Effector memory CD4-positive, alpha-beta T cell (primary cell): ENCODE results near the gene SAMD5.
A peak's percentile ranks its signal among the peaks of the same experiment; 100 is the strongest.

Source experiments
- DNase-seq, 3 donors: peaks; one replicate each; pipeline ENCODE4 v3.0.0-alpha.2; 2020
- H3K27ac ChIP-seq: 2 replicates; pipeline ENCODE4 v1.7.0; 2013; ENCODE audit warnings: mild to moderate bottlenecking, low read length, moderate library complexity; ENCODE audit not compliant: insufficient read depth, poor library complexity, severe bottlenecking
- H3K27me3 ChIP-seq: replicated peaks from 2 replicates; pipeline ENCODE4 v1.7.0; 2013; ENCODE audit warnings: mild to moderate bottlenecking, low read length; ENCODE audit not compliant: insufficient read depth, control insufficient read depth, poor library complexity, severe bottlenecking
- H3K36me3 ChIP-seq: 2 replicates; pipeline ENCODE4 v1.7.0; 2013; ENCODE audit warnings: mild to moderate bottlenecking, low read length, moderate library complexity; ENCODE audit not compliant: control insufficient read depth, insufficient read depth
- H3K4me1 ChIP-seq: 2 replicates; pipeline ENCODE4 v1.7.0; 2013; ENCODE audit warnings: low read length, mild to moderate bottlenecking; ENCODE audit not compliant: control insufficient read depth, insufficient read depth, poor library complexity, severe bottlenecking
- H3K4me3 ChIP-seq: 2 replicates; pipeline ENCODE4 v1.7.0; 2013; ENCODE audit warnings: low read length, low read depth, mild to moderate bottlenecking; ENCODE audit not compliant: insufficient read depth, poor library complexity, severe bottlenecking
- H3K9me3 ChIP-seq: 2 replicates; pipeline ENCODE4 v1.7.0; 2013; ENCODE audit warnings: mild to moderate bottlenecking, low read length, moderate library complexity; ENCODE audit not compliant: control insufficient read depth
- total RNA-seq, 3 donors: gene quantifications; one replicate each; lab custom pipeline; 2026; lab: John Stamatoyannopoulos, UW

SAMD5 gene
- total RNA-seq: 0 reads per million in 3 donors

DNA sequence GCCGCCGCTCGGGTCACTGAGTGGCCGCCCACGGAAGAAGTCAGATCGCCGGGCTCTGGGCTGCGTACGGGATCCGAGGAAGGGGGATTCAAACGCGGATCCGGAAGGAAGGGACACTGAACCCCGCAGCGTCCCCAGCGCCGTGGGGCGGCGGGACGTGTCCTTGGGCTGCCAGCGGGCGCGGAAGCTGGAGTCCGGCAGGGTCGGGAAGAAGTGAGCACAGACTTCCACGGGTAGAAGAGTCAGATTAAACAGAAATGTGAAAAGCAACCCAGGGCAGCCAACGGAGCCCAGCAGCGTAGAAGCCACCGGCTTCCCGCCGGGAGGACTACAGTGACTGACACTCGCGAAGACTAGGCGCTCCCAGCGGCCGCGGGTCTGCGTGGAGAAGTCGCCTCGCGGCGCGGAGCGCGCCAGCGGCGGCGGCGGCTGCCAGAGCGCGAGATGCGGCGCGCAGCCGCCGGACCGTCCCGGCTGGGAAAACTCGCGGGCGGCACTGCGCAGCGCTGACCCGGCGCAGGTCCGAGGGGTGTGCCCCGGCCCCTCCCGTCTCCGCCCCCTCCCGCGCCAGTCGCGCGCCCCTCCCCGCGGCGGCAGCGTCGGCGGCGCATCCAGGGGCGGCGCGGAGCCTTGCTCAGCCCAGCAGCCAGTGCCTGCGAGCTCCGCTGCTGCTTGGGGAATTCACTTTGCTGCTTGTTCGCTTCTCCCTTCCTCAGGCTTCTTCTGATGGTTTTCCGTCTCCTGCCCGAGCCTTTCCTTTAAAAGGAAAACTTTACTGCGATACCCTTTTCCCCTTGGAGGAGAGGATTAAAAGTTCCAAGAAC lies at the start of gene SAMD5:
SAMD5 (plus strand) TSS at position 649 of the 824 bp plus-strand sequence. CDS start 239 bp downstream, outside the sequence.
- Histone ChIP-seq H3K27me3 (peaks cover 27% of the 10 kb centered on the region), H3K9me3 (no peaks in the 10 kb centered on the region), H3K4me1 (peaks cover 16% of the 10 kb centered on the region), H3K4me3 (peak within 1 kb of the TSS; percentile 12), H3K27ac (no peak within 1 kb of the TSS), H3K36me3 (no peaks in the 10 kb centered on the region)
- no peak for DNase-seq

DNA sequence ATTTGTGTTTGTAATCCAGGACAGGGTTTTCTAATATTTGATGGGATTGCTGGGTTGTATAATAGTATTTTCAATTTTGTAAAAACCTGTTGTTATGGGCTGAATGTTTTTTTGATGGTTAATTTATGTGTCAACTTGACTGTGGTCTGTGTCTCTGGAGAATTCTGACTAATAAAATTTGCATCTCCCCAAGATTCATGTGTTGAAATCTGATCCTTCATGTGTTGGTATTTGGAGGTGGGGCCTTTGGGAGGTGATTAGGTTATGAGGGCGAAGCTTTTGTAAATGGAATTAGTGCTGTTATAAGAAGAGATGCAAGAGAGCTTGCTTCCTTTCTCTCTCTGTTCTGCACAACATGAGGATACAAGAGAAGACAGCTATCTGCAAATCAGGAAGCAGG lies 48.7 kb upstream of the SAMD5 start:
- no peak overlapping the region for H3K27ac ChIP-seq
- no peak for DNase-seq
- H3K4me1 ChIP-seq: no peaks in the 10 kb centered on the region
- H3K4me3 ChIP-seq: no peak overlapping the region
- no peaks in the 10 kb centered on the region for H3K27me3 ChIP-seq
- H3K36me3 ChIP-seq: no peaks in the 10 kb centered on the region
- no peaks in the 10 kb centered on the region for H3K9me3 ChIP-seq

DNA sequence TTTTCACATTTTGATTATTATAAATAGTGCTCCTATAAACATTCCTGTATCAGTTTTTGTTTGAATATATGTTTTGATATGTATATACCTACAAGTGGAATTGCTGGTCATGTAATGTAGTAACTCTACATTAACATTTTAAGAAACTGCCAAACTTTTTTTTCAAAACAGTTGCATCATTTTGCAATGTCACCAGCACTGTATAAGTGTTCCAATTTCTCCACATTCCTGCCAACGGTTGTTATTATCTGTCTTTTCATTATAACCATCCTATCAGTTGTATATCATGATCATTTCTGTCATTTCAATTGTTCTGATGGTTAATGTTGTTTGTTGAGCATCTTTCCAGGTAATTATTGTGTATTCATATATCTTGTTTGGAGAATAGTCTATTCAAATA lies 44.8 kb upstream of the SAMD5 start:
- H3K27me3 ChIP-seq: no peaks in the 10 kb centered on the region
- no peaks in the 10 kb centered on the region for H3K36me3 ChIP-seq
- no peaks in the 10 kb centered on the region for H3K9me3 ChIP-seq
- H3K4me1 ChIP-seq: no peaks in the 10 kb centered on the region
- no peak overlapping the region for H3K27ac ChIP-seq
- DNase-seq: no peak
- H3K4me3 ChIP-seq: no peak overlapping the region

DNA sequence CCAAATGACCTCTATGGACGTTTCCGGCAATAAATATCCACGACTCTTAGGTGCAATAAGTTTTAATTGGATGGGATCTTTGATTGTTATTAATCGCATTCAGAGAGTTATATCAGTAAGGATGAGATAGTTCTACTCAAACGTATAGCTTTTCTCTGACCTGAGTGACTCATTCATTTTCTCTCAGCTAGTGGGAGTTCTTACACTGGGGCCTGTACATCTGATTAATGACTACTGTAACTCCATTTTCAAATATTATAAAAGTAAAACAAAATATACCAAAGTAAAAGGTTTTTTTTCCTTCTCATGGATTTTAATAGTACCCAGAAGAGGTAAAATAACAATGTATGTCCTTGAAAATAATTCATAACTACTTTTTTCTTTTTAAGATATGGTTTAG lies 41.1 kb upstream of the SAMD5 start:
- H3K9me3 ChIP-seq: no peaks in the 10 kb centered on the region
- no peaks in the 10 kb centered on the region for H3K36me3 ChIP-seq
- no peaks in the 10 kb centered on the region for H3K27me3 ChIP-seq
- H3K27ac ChIP-seq: no peak overlapping the region
- H3K4me3 ChIP-seq: no peak overlapping the region
- no peak for DNase-seq
- no peaks in the 10 kb centered on the region for H3K4me1 ChIP-seq

DNA sequence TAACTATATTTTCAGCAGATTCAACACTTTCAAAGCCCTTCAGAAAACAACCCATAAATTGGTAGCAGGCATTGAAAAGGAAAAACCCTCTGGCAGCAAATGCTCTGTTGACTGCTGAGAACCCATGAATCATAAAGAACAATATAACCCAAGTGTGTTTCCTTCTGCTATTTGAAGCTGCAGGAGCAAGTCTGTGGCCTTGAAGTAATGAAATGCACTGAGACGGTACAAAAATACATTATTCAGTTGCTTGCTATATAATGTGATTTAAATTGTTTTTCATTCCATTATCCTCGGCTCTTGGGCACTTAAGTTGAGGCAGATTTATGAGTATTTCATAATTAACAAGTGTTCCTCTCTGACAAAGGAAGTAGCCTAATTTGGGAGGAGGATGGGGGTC lies 40.6 kb upstream of the SAMD5 start:
- no peak for DNase-seq
- H3K9me3 ChIP-seq: no peaks in the 10 kb centered on the region

DNA sequence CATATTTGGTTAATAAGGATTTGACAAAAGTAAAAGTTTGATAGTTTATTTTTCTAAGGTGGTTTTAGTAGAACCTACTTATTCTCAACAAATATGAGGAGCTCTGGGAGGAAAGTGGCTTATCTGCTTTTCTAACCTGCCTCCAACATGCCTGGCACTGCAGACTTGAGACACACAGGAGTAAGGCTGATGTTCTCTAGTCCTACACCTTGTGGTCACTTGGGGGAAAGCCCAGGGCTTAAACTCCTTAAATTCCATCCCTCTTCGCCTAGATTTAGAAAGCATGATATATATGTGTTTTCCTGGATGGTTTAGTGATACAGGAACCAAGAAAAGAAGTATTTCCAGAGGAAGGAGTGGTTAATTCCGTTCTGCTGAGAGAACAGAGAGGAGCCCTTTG lies 39.9 kb upstream of the SAMD5 start:
- Histone ChIP-seq H3K27ac (no peak overlapping the region), H3K27me3 (no peaks in the 10 kb centered on the region), H3K4me3 (no peak overlapping the region), H3K4me1 (no peaks in the 10 kb centered on the region), H3K36me3 (no peaks in the 10 kb centered on the region), H3K9me3 (no peaks in the 10 kb centered on the region)
- no peak for DNase-seq

More for the DNA sequence above, 40.6 kb upstream of the SAMD5 start:
- Histone ChIP-seq H3K36me3 (no peaks in the 10 kb centered on the region), H3K27ac (no peak overlapping the region), H3K4me1 (no peaks in the 10 kb centered on the region), H3K4me3 (no peak overlapping the region), H3K27me3 (no peaks in the 10 kb centered on the region)

DNA sequence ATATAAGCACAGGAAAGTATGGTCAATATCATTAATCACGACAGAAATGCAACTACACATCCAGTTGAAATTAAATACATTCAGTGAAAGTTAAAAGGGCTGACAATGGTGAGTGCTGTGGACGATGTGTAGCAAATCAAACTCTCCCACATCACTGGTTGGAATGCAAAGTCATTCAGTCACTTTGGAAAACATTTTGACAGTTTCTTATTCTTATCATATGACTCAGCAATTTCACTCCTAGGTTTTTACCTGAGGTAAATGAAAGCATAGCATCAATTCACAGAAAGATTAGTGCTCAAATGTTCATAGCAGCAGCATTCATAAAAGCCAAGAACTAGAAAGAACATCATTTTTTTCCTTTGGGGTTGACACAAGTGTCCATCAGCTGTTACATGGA lies 28.6 kb upstream of the SAMD5 start:
- DNase-seq: no peak
- H3K4me1 ChIP-seq: no peaks in the 10 kb centered on the region
- no peak overlapping the region for H3K4me3 ChIP-seq
- H3K27me3 ChIP-seq: no peaks in the 10 kb centered on the region
- no peaks in the 10 kb centered on the region for H3K9me3 ChIP-seq
- no peak overlapping the region for H3K27ac ChIP-seq
- H3K36me3 ChIP-seq: no peaks in the 10 kb centered on the region

- Histone ChIP-seq H3K4me1 (no peaks in the 10 kb centered on the region), H3K36me3 (no peaks in the 10 kb centered on the region), H3K27me3 (no peaks in the 10 kb centered on the region), H3K4me3 (no peak overlapping the region), H3K27ac (no peak overlapping the region), H3K9me3 (no peaks in the 10 kb centered on the region)
- no peak for DNase-seq
These were observed 21.8 kb upstream of the SAMD5 start for GRCh38 chr6:147486683-147487082.

DNA sequence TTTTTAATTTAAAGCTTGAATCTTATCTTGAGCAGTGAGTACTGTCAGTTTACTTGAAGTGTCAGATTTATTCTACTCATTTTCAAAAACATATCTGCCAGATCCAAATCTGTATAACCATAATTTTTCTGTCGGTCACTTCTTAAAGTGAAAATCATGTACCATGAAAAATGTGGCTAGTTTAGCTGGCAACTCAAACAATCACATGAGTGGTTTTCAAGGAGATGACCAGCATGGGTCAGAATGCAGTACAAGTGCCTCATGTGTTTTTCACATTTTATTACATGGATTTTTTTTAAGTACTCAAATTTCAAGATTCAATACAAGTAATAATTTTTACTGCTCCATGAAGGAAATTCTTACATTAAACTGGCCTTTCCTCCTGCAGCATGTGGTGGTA lies 11.0 kb upstream of the SAMD5 start:
- Histone ChIP-seq H3K27ac (no peak overlapping the region), H3K4me1 (no peaks in the 10 kb centered on the region), H3K4me3 (no peak overlapping the region), H3K36me3 (no peaks in the 10 kb centered on the region), H3K9me3 (no peaks in the 10 kb centered on the region), H3K27me3 (no peaks in the 10 kb centered on the region)
- DNase-seq: no peak

GRCh38 chr6:147503587-147503986 lies 4.9 kb upstream of the SAMD5 start:
- Histone ChIP-seq H3K9me3 (no peaks in the 10 kb centered on the region), H3K27ac (no peak overlapping the region), H3K4me1 (peaks cover 14% of the 10 kb centered on the region), H3K27me3 (peaks cover 27% of the 10 kb centered on the region), H3K36me3 (no peaks in the 10 kb centered on the region), H3K4me3 (no peak overlapping the region)
- no peak for DNase-seq
